Keratinocyte (primary cell): Measurements from ENCODE around the gene ZNF117. TPM values are rescaled to one million over a fixed set of nuclear protein-coding genes. Genes with fewer than 3 reads are reported as not detected.
"Not testable (repeated sequence)": the region's sequence is repeated elsewhere in the genome, so short reads cannot be mapped to it uniquely, and the experiment has no call there.

Experiments
- DNase-seq: peaks from one replicate; pipeline ENCODE4 v3.0.0-alpha.2; 2011; ENCODE audit warnings: low read depth, missing footprints, low spot score
- FAIRE-seq: peaks from 2 replicates; lab custom pipeline; 2011; peaks lifted over from hg19 to GRCh38; lab: Jason Lieb, UNC
- H2AFZ ChIP-seq: 2 replicates; pipeline ENCODE4 v1.6.0; 2012; ENCODE audit warnings: low read length, control low read depth, inconsistent platforms; ENCODE audit not compliant: control insufficient read depth
- H3K27ac ChIP-seq: 2 replicates; pipeline ENCODE4 v1.5.1; 2011; ENCODE audit warnings: low read length; ENCODE audit not compliant: control insufficient read depth, insufficient read depth
- H3K27me3 ChIP-seq: 3 replicates; pipeline ENCODE4 v1.6.0; 2011; ENCODE audit warnings: low read length; ENCODE audit not compliant: control insufficient read depth, insufficient read depth; ENCODE audit errors: extremely low read depth
- H3K36me3 ChIP-seq, 2 experiments: 2 replicates in 1 of 2; 3 replicates in 1 of 2; pipeline ENCODE4 v1.5.1; 2011; ENCODE audit warnings: low read length in 2 of 2, mild to moderate bottlenecking in 1 of 2; ENCODE audit not compliant: control insufficient read depth in 2 of 2, insufficient read depth in 2 of 2; ENCODE audit errors: extremely low read depth in 1 of 2
- H3K4me1 ChIP-seq: 3 replicates; pipeline ENCODE4 v1.5.1; 2011; ENCODE audit warnings: low read length; ENCODE audit not compliant: control insufficient read depth, insufficient read depth; ENCODE audit errors: extremely low read depth
- H3K4me2 ChIP-seq: 3 replicates; pipeline ENCODE4 v1.6.0; 2011; ENCODE audit warnings: low read depth, low read length; ENCODE audit not compliant: control insufficient read depth, insufficient read depth; ENCODE audit errors: extremely low read depth
- H3K4me3 ChIP-seq, 3 experiments: fragments of 200-600 bp in 1 of 3; sonication (generic) in 1 of 3; 2 replicates in 2 of 3; 3 replicates in 1 of 3; pipeline ENCODE4 v1.5.1; 2011 to 2016; ENCODE audit warnings: low read length in 3 of 3, mild to moderate bottlenecking in 3 of 3, control low read depth in 2 of 3, inconsistent platforms in 1 of 3, low read depth in 1 of 3, mixed read lengths in 1 of 3, mixed run types in 1 of 3, moderate library complexity in 1 of 3; ENCODE audit not compliant: control insufficient read depth in 2 of 3, insufficient read depth in 2 of 3; ENCODE audit errors: extremely low read depth in 1 of 3
- H3K79me2 ChIP-seq: 2 replicates; pipeline ENCODE4 v1.6.0; 2012; ENCODE audit warnings: low read length; ENCODE audit not compliant: control insufficient read depth, insufficient read depth
- H3K9ac ChIP-seq: 3 replicates; pipeline ENCODE4 v1.6.0; 2011; ENCODE audit warnings: low read length; ENCODE audit not compliant: control insufficient read depth, insufficient read depth; ENCODE audit errors: extremely low read depth
- H3K9me1 ChIP-seq: 3 replicates; pipeline ENCODE4 v1.6.0; 2011; ENCODE audit warnings: low read length; ENCODE audit not compliant: control insufficient read depth, insufficient read depth; ENCODE audit errors: extremely low read depth
- H3K9me3 ChIP-seq: 2 replicates; pipeline ENCODE4 v1.5.1; 2012; ENCODE audit warnings: low read depth, low read length; ENCODE audit not compliant: control insufficient read depth
- H4K20me1 ChIP-seq: 3 replicates; pipeline ENCODE4 v1.6.0; 2011; ENCODE audit warnings: low read length; ENCODE audit not compliant: control insufficient read depth, insufficient read depth; ENCODE audit errors: extremely low read depth
- CTCF ChIP-seq, 3 experiments: IDR thresholded peaks in 1 of 3; conservative IDR thresholded peaks in 1 of 3; optimal IDR thresholded peaks in 1 of 3; 2 replicates in 2 of 3; 3 replicates in 1 of 3; pipeline versions ENCODE3 to v1.5.1; 2011; ENCODE audit warnings: low read length in 3 of 3, mild to moderate bottlenecking in 3 of 3, moderate library complexity in 2 of 3, control low read depth in 1 of 3, inconsistent platforms in 1 of 3; ENCODE audit not compliant: insufficient read depth in 2 of 3; ENCODE audit errors: extremely low read depth in 1 of 3
- EZH2 ChIP-seq: IDR thresholded peaks from one replicate; pipeline ENCODE4 v1.6.1; 2012; ENCODE audit warnings: inconsistent platforms, mild to moderate bottlenecking, low read length, moderate library complexity
- dilution Hi-C: fragments of 300-500 bp; cut with MboI; formaldehyde crosslinking; loops from one replicate; pipeline ENCODE4 v1.7.0; 2020; ENCODE audit warnings: low sequenced_read_pairs; ENCODE audit not compliant: extremely low pct_ligation_motif_present
- polyA plus RNA-seq, 5 experiments: library from polyadenylated mRNA; depleted of rRNA in 3 of 5; stranded (reverse) in 3 of 5; stranded (forward) in 1 of 5; unstranded in 1 of 5; fragments of >200 nt; gene quantifications; 1 replicate in 1 of 5; 2 replicates in 3 of 5; 3 replicates in 1 of 5; pipeline versions ENCODE4 v1.2.1 to v1.2.3, GENCODE V29; 2011 to 2012; ENCODE audit warnings: missing spikeins in 2 of 5, low read depth in 1 of 5, low replicate concordance in 1 of 5

Gene ZNF117
- polyA plus RNA-seq, 1 donor (not counting 4 experiments of a cell fraction or from before 2014, with no cell fraction given): 1.8 TPM

DNA sequence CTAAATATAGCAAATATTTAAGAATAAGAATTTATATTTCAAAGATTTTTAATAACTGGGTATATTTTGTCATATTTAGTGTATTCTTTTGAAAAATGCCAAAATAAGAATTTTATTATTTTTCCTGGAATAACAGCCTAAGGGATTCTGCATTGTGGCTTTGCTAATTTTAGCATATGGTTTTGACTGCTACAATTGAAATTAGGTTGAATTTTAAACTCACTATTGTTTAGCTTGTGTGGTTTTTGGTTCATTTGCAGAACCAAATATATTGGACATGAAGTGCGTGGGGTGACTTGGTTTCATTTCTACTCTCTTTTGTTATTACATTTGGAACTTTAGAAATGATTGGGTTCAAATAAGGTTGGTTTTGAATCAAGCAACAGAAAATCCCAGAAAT lies 52.3 kb downstream of the ZNF117 start:
- H3K27me3 ChIP-seq: no peaks in the 10 kb centered on the region
- H3K4me1 ChIP-seq: no peaks in the 10 kb centered on the region
- no peaks in the 10 kb centered on the region for H3K9me3 ChIP-seq
- H3K9me1 ChIP-seq: no peaks in the 10 kb centered on the region
- H3K27ac ChIP-seq: no peak overlapping the region
- DNase-seq: no peak
- H3K9ac ChIP-seq: no peak overlapping the region
- H3K4me2 ChIP-seq: no peak overlapping the region
- no peaks in the 10 kb centered on the region for H4K20me1 ChIP-seq
- H2AFZ ChIP-seq: no peak overlapping the region
- TF ChIP-seq EZH2: no peak
- no peak for TF ChIP-seq CTCF (optimal IDR thresholded peaks at IDR 0.05 in 1 of 3, IDR thresholded peaks at IDR 0.05 in 1 of 3, conservative IDR thresholded peaks at IDR 0.05 in 1 of 3; ENCODE audit: extremely low read depth in 1 of 3, insufficient read depth in 2 of 3, low read length in 3 of 3)
- no peak overlapping the region for H3K4me3 ChIP-seq
- H3K36me3 ChIP-seq: no peaks in the 10 kb centered on the region
- dilution Hi-C loops: no loop called here
- H3K79me2 ChIP-seq: no peaks in the 10 kb centered on the region
- FAIRE-seq: no peak

DNA sequence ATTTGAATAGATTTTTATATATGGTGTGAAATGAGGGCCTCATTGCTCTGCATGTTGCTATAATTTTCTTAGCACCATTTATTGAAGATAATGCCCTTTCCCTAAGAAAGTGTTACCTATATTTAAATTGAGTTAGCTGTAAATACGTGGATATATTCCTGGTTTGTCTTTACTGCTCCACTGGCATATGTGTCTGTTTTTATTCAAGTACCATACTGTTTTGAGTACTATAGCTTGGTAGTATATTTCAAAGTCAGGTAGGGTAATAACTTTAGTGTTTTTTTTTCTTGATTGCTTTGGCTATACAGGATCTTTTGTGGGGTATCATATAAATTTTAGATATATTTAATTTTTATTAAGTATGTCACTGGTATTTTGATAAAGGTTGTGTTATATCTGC lies 56.4 kb downstream of the ZNF117 start:
- Histone ChIP-seq H2AFZ (no peak overlapping the region), H3K27ac (no peak overlapping the region), H4K20me1 (no peaks in the 10 kb centered on the region), H3K4me3 (no peak overlapping the region), H3K36me3 (no peaks in the 10 kb centered on the region), H3K9me3 (peaks cover 2% of the 10 kb centered on the region), H3K9ac (no peak overlapping the region), H3K9me1 (no peaks in the 10 kb centered on the region), H3K27me3 (no peaks in the 10 kb centered on the region), H3K4me2 (no peak overlapping the region), H3K4me1 (no peaks in the 10 kb centered on the region), H3K79me2 (no peaks in the 10 kb centered on the region)
- dilution Hi-C loops: no loop called here
- no peak for DNase-seq
- no peak for FAIRE-seq
- TF ChIP-seq EZH2 (no peak), CTCF (optimal IDR thresholded peaks at IDR 0.05 in 1 of 3, IDR thresholded peaks at IDR 0.05 in 1 of 3, conservative IDR thresholded peaks at IDR 0.05 in 1 of 3; ENCODE audit: extremely low read depth in 1 of 3, insufficient read depth in 2 of 3, low read length in 3 of 3) (no peak)

DNA sequence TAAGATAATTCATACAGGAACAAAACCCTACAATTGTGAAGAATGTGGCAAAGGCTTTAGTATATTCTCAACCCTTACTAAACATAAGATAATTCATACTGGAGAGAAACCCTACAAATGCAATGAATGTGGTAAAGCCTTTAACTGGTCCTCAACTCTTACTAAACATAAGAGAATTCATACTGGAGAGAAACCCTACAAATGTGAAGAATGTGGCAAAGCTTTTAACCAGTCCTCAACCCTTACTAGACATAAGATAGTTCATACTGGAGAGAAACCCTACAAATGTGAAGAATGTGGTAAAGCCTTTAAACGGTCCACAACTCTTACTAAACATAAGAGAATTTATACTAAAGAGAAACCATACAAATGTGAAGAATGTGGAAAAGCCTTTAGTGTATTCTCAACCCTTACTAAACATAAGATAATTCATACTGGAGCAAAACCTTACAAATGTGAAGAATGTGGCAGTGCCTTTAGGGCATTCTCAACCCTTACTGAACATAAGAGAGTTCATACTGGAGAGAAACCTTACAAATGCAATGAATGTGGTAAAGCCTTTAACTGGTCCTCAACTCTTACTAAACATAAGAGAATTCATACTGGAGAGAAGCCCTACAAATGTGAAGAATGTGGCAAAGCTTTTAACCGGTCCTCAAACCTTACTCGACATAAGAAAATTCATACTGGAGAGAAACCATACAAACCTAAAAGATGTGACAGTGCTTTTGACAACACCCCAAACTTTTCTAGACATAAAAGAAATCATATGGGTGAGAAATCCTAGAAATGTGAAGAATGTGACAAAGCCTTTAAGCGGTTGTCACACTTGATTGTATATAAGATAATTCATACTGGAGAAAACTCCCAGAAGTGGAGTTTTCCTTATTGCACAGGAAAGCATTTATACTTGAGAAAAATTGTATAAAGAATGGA lies 62.3 kb downstream of the ZNF117 start:
- dilution Hi-C loops: not testable (repeated sequence)

More for the DNA sequence above, 62.3 kb downstream of the ZNF117 start:
- not testable (repeated sequence) for H3K36me3 ChIP-seq, H3K4me1 ChIP-seq, H2AFZ ChIP-seq, H3K79me2 ChIP-seq, H3K4me2 ChIP-seq, H3K27me3 ChIP-seq, H3K4me3 ChIP-seq, FAIRE-seq, H3K9me1 ChIP-seq, DNase-seq, H3K27ac ChIP-seq, H4K20me1 ChIP-seq, H3K9ac ChIP-seq
- peaks cover 17% of the 10 kb centered on the region for H3K9me3 ChIP-seq
